ENCODE results near the gene TPPP2.

DNA sequence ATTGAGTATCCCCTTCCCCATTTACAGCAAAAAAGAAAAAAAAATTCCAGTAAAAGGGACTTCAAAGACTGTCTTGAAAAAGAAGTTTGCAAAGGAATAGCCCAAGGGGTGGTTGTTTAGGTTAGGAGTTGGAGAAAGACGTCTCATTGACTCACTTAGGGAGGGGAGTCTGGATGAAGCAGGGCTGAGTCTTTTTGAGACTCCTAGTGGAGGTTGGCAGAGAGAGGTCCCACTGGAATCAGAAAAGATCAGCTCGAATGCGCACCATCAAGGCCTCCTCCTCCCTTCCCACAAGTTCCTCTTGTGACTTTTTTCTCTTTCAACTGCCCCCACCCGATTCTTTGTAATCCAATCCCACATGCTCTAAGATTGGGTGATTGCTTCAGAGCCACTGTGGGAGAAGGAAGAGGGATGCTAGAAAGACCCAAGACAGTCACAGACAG is 42.0 kb downstream of the TPPP2 start:
- TF ChIP-seq CTCF (conservative IDR thresholded peaks at IDR 0.05): no peak
- no peak for TF ChIP-seq EZH2 (IDR thresholded peaks at IDR 0.05; ENCODE audit: low read depth)
